NCI-H2107 treated with DMSO at 0.1 percent for 48 hours (cell line): ENCODE results near the gene ZNF771.
"Not testable (repeated sequence)": the region's sequence is repeated elsewhere in the genome, so short reads cannot be mapped to it uniquely, and the experiment has no call there.

ENCODE experiments used
- DNase-seq: peaks from one replicate; lab custom pipeline; 2025; ENCODE audit not compliant: unreplicated experiment; lab: John Stamatoyannopoulos, UW

ZNF771 gene

DNA sequence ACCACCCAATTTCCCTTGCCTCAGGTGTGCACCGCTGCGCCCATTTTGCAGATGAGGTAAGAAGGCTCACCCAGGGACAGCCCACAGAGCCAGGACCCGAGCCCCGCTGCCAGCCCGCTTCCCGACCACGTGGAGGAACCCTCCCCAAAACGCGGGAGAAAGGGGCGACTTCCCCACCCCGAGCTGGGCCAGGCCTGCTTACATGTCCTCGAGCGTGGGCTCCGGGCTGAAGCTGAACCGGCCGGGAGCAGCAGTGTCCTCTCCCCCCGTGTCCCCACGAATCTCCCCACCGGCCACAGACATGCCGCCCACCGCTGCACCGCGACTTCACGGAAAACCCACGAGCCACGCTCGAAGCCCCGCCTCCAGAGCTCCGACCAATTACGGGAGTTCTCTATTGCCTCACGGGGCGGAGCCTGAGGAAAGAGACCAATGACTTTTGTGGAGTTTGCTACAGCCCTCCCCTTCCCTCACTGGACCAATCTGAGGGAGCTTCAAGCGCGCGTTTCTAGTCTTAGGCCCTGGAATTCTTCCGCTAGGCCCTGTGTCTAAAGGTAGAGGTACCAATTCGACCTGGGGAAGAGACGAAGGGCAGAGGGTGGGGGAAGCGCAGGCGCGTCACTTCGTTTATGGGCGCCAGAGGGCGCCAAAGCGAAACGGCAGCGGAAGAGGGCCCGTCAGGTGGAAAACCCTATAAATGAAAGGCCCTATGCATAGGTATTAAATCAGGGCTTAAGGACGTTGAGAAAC, 22.4 kb downstream of the ZNF771 start, which contains the start of gene DCTPP1:
TSS of gene DCTPP1 (minus strand) at position 353 of the 750 bp plus-strand sequence. CDS start at position 303, 50 bp downstream.
- DNase-seq, result peak; percentile 99

DNA sequence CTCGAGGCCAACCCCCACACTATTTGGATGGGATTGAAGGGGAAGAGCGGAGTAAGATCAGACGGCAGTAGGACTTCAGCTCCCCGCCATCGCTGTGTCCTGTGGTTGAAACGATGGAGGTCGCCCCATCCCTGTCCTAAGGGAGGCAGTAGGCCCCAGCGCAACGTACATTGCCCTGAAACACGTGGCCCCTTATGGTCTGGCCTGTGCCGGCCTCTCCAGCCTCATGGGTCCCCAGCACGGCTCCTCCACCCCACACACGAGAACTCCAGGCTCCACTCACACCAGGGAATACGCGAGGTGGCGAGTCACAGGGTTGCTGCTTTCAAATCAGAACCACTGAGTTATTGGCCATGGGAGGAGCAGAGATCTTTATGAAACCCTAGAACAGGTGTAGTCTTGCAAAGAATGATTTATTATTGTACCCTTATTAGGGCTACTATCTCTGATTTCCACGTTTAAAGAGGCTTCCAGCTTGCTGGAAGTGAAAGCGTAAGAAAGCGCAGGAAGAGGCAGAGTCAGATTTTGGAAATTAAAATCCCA, 23.1 kb downstream of the ZNF771 start:
- DNase-seq, result no peak

DNA sequence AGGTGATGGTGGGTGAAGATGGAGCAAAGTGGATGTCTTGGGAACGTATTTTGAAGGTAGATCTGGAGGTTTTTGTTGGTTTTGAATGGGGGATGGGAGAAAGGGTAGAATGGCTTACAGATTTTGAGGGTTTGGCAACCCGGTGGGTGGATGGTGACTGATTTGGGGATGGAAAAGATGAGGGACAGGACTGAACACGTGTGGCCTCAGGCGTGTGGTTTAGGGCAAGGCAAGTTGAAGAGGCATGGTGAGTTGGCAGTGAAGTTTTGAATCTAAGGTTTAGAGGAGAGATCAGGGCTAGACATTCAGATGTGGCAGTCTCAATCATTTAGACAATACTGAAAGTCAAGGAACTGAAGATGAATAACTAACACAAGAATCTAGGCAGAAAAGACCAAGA, 27.4 kb downstream of the ZNF771 start:
- no peak for DNase-seq

DNA sequence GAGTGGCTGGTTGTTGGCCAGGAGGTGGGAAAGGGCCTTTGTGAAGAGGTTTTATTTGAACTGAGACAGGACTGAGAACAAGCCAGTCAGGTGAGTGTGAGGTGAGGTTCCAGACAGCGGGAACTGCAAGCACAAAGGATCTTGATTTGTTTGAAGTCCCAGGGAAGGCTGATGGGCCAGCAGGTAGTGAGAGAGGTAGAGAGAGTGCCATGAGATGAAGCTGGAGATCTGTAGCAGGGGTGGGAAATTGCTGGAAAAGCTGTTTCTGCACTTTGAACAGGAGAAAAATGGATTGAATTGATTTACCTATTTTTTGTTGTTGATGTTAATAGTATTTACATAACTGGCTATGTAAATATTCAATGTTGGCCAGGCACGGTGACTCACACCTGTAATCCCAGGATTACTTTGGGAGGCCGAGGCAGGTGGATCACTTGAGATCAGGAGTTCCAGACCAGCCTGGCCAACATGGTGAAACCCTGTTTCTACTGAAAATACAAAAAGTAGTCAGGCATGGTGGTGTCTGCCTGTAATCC, 30.2 kb downstream of the ZNF771 start:
- peak; percentile 75 for DNase-seq

DNA sequence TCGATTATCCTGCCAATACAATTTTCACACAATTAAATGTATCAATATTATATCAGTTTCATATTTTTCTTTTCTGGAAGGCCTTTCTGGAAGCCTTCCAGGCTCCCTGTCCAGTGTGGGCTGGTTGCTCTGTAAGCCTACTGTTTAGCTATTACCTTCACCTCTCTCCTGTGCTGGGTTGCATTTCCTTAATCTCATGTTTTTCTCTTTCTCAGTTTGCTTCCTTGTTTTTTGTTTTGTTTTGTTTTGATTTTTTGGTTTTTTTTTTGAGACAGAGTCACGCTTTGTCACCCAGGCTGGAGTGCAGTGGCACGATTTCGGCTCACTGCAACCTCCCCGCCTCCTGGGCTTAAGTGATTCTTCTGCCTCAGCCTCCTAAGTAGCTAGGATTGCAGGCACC, 31.4 kb downstream of the ZNF771 start:
- no peak for DNase-seq

DNA sequence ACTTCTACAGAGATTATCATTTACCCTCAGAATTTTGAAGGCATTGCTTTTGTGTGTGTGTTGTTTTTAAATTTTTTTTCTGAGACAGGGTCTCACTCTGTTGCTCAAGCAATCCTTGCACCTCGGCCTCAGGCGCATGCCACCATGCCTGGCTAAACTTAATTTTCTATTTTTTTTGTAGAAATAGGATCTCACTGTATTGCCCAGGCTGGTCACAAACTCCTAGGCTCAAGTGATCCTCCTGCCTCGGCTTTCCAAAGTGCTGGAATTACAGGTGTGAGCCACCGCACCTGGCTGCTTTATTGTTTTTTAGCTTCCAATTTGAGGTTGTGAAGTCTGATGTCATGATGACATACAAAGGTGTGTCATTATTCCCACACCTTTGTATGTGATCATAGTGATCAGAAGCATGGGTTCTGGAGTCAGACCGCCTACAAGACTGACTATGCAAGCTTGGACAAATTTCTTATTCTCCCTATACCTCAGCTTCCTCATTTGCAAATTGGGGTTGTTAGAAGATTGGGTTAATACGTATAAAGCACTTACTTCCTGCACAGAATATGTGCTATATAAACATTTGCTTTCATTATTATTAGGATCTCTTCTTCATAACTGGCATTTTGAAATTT, 32.4 kb downstream of the ZNF771 start:
- DNase-seq, result no peak

DNA sequence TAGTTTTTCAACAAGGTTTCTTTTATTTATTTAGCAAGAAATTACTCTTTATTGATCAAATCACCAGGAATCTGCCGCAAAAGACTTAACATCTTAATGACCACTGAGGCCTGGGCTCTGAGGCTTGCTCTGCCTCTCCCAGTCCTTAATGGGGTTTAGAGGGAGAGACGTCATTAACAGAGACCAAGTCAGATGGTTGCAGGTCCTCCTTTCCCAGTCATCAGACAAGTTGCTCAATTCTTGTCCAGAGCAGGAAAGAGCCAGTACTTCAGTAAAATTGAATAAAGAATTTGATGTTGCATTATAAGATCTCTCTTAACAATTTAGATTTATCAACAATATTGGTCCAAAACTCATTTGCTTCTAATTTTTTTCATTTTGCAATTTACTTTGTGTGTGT, 36.2 kb downstream of the ZNF771 start:
- peak; percentile 49 for DNase-seq

DNA sequence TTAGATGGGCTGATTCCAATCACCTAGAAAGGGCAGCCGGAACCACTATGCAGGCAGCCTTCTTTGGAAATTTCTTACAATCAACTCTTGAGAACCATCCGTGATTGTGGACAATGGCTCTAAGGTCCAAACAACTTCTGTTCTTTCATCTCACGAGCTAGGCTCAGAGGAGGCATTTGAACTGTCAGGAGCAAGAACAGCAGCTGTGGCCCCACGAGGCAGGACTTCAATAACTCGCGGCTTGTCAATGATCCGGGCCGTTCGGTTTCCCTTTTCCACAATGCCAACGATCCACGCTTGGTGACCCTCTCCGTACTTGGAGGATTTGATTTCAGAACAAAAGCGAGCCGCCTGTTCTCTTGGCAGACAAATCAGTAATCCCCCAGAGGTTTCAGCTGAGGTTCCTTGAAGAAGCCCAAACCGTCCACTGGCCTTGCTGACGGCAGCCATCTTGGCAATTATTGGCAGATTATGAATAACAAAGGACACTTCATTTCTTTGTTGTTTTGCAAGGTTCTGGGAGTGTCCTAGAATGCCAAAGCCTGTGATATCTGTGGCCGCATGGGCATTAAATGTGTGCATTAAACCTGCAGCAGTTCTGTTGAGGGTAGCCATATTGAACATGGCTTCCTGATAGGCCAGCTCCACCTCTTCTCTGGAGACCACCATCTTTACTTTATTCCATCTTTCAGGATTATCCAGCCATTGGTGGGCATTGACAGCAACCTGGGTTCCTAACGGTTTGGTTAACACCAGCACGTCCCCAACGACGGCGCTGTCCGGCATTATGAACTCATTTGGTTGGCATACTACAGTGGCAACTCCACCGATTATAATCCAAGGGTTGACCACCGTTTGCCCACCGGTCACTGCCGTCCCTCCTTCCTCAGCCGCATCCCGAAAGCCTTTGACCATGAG, 37.1 kb downstream of the ZNF771 start:
- no peak for DNase-seq

DNA sequence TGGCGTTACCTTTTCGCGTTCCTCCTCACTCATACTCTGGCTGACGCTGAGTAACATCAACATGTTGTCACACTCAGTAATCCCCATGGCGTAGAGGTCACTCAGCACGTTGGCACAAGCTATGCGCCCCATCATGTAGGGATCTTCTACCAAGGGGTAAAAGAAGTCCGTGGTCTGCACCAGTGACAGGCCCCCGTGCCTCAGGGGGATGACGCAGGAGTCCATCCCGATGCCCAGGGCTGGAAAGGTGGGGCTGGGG, 37.7 kb downstream of the ZNF771 start:
- DNase-seq, result no peak

DNA sequence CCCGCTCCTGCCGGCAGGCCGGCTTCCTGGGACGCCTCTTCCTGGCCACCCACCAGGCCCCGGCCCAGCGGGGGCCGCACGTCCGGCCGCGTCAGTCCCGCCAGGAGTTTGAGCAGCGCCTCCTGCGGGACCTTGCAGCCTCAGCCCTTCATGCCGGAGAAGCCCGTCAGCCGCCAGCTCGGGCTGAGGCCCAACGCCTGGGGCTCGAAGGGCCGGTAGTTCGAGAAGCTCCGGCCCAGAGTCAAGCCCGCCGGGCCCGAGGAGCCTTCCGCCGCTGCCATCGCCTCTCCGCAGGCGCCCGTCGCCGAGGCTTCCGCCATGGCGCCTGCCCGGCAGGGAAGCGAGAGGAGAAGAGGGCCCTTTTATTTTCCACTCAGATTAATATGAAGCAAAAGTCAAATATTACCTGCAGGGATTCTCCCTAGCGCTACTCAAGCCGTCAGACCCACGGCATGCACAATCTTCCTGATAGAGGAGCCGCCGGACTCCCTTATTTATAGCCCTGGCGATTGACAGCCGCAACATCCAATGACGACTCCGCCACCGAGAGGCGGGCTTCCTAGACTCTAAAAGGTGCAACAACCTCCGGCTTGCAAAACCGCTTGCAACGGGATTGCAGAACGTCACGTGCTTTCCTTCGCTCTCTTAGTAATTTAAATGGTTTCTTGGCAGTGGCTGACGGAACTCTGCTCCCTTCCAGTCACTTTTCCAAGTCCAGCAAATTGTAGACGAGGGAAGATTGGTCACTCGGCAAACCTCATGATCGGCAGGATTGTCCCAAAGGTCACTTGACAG, 38.2 kb downstream of the ZNF771 start, which contains the start of gene SEPHS2:
TSS of gene SEPHS2 (minus strand) at position 467 of the 795 bp plus-strand sequence. CDS start at position 320, 147 bp downstream.
- peak; percentile 93 for DNase-seq

DNA sequence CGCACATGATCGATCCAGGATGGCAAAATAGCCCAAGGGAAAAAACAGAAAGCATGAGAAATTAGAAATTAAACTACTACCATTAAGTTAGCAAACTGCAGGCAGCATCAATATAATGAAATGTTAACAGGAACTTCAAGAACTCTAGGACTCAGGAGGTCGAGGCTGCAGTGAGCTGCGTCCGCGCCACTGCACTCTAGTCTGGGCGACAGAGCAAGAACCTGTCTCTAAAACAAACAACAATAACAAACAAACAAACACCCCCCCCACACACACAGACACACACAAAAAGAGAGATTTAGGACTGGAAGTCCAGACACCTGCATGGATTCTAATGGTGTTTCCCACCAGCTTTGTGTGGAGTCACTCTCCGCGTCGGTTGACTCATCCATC, 38.8 kb downstream of the ZNF771 start:
- DNase-seq, result no peak

DNA sequence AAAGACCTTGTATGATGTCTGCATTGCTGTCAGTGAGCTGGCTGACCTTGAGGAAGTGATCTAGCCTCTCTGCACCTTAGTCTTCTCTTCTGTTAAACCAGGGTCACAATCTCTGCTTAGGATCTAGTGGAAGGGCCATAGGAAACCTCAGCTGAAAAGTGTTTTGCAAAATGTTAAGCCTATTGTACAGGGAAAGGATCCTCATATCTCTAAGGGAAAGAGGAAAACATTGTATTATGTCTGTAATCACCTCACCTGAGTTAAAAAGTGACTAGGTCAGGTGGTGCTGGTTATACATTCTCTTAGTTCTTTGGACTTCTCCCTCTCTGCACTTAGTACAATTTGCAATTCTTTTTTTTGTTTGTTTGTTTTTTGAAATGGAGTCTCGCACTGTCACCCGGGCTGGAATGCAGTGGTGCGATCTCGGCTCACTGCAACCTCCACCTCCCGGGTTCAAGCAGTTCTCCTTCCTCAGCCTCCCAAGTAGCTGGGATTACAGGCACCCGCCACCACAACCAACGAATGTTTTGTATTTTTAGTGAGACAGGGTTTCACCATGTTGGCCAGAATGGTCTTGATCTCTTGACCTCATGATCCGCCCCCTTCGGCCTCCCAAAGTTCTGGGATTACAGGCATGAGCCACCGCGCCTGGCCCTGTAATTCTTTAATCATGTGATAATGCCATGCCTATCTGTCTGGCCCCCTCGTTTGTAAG, 40.3 kb downstream of the ZNF771 start:
- DNase-seq, result no peak

DNA sequence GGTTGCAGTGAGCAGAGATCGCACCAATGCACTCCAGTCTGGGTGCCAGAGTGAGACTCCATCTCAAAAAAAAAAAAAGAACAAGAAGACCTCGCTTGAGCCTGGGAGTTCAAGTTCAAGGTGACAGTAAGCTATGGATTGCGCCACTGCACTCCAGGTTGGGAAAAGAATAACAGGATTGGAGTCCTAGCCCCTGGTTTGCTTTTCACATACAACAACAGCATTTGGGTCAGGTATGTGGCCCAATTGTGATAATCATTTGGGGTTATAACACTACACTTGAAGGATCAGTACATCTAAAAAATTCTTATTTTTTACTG, 41.7 kb downstream of the ZNF771 start:
- DNase-seq, result no peak

DNA sequence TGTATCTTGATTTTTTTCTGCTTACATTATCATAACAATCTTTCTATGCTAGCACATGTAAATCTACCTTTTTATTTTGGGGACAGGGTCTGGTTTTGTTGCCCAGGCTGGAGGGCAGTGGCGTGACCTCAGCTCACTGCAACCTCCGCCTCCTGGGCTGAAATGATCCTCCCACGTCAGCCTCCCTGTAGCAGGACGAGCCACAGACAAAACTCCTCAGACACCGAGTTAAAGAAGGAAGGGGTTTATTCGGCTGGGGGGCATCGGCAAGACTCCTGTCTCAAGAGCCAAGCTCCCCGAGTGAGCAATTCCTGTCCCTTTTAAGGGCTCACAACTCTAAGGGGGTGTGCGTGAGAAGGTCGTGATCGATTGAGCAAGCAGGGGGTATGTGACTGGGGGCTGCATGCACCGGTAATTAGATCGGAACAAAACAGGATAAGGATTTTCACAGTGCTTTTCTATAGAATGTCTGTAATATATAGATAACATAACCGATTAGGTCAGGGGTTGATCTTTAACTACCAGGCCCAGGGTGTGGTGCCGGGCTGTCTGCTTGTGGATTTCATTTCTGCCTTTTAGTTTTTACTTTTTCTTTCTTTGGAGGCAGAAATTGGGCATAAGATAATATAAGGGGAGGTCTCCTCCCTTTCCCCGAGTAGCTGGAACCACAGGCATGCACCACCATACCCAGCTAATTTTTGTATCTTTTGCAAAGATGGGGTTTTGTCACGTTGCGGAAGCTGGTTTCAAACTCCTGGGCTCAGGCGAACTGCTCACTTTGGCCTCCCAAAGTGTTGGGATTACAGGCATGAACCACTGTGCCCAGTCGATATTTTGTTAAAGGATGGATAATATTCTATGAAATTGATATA, 45.5 kb downstream of the ZNF771 start:
- not testable (repeated sequence) for DNase-seq

DNA sequence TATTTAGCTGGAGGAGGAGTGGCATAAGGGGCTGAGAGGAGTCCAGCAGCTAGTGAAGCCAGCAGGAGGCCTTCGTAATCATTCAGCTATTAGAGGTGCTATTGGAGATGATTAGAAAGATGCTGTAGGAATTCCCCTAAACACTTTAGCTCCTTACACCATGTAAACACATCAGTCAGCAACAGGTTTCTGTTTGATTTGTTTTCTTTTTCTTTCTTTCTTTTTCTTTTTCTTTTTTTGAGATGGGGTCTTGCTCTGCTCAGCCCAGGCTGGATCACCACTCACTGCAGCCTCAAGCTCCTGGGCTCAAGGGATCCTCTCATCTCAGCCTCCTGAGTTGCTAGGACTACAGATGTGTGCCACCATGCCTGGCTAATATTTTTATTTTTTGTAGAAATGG, 48.9 kb downstream of the ZNF771 start:
- DNase-seq, result no peak

DNA sequence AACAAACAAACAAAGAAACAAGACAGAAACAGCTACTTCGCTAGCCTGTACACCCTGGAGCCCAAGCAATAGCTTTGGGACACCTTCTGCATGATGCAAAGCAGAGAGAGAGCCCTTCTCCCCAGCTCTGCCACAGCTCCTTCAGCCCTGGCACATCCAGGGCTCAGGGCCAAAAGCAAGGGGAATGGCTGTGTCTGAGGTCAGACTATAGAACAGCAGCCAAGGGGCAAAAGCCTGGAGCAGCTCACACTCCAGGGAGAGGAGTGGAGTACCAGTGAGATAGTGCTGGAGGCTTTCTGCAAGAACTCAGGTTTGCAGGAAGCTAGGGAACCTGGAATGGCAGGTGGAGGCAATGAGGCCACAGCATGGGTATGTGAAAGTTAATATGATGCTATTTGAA, 49.9 kb downstream of the ZNF771 start:
- DNase-seq, result no peak

DNA sequence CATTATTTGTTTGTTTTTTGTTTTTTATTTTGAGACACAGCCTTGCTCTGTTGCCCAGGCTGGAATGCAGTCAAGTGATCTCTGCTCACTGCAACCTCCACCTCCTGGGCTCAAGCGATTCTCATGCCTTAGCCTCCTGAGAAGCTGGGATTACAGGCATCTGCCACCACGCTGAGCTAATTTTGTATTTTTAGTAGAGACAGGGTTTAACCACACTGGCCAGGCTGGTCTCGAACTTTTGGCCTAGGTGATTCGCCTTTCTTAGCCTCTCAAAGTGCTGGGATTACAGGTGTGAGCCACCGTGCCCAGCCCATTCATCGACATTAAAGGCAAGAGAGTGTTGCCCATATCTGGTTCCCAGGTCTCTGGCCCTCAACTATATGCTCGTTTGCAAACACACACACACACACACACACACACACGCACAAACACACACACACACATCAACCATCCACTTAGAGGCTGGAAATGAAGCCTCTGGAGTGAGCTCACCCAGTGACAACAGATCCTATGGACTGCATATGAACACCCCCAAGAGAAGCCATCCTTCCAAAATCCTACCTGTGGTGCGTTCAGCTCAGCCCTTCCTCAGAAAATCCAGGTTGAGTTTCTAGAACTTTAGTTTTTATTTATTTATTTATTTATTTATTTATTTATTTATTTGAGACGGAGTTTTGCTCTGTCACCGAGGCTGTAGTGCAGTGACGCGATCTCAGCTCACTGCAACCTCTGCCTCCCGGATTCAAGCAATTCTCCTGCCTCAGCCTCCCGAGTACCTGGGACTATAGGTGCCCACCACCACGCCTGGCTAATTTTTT, 50.5 kb downstream of the ZNF771 start:
- no peak for DNase-seq
